GM18517 (cell line): ENCODE results near the gene TMEM132E.

Experiments used
- ATAC-seq: cut with Tn5 transposase; IDR thresholded peaks from one replicate; pipeline ENCODE4 v1.9.1; 2021; ENCODE audit warnings: mild to moderate bottlenecking, moderate library complexity; ENCODE audit not compliant: unreplicated experiment

Gene TMEM132E

GRCh38 chr17:34633760-34634159 lies 54.4 kb downstream of the TMEM132E start:
- no peak for ATAC-seq

DNA sequence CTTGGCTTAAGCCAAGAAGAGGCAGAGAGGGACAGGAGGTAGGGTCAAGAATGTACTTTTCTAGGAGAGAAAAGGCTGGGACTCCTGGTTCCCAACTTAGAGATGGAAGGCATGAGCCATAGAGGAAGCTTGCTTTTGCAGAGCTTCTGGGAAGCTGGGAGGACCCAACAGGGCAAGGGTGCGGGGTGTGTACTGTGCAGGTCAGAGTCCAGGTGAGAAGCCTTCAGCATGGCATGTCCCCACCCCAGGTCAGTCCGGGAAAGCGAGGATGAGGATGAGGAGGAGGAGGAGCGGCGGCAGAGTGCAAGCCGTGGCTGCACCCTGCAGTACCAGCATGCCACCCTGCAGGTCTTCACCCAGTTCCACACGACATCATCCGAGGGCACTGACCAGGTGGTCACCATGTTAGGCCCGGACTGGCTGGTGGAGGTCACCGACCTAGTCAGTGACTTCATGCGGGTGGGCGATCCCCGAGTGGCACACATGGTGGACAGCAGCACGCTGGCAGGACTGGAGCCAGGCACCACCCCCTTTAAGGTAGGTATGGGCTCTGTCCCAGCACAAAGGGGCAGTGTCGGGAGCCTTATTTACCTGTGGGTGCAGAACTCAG lies 55.3 kb downstream of the TMEM132E start:
- no peak for ATAC-seq

DNA sequence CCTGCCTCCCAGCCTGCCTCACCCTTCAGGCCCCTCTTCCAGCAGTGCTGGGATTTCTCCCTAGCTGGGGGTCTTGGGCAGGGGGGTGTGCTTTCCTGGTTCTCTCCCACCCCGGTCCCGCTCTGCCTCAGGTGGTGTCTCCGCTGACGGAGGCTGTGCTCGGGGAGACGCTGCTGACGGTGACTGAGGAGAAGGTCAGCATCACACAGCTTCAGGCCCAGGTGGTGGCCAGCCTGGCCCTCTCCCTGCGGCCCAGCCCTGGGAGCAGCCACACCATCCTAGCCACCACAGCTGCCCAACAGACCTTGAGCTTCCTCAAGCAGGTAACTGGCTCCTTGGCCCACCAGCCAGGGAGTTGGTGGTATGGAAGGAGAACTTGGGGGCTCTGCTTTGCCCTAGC lies 56.5 kb downstream of the TMEM132E start:
- ATAC-seq = no peak

- ATAC-seq = no peak
These were observed 57.7 kb downstream of the TMEM132E start for GRCh38 chr17:34637041-34637547.

- no peak for ATAC-seq
These were observed 58.5 kb downstream of the TMEM132E start for GRCh38 chr17:34637548-34638525.

GRCh38 chr17:34638526-34639260 lies 59.3 kb downstream of the TMEM132E start:
- no peak for ATAC-seq

- ATAC-seq = no peak
These were observed 60.5 kb downstream of the TMEM132E start for GRCh38 chr17:34639706-34640425.

DNA sequence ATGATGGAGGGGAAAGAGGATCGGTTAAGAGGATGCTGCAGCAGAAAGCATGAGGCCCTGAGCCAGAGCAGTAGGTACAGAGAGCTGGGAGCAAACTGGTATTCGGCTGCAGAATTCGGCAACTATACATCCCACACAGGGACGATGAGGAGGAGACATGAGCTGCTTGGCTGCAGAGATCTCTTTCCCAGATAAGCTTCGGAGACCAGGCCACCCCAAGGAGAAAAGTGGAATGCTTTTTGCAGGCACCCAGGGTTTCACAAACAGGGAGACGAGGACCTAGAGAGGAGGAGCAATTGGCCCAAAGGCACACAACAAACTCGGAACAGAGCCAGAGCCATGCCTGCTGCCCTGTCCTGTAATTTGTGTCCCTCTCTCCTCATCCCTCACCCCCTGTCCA lies 62.0 kb downstream of the TMEM132E start:
- ATAC-seq = no peak

GRCh38 chr17:34644941-34645550 lies 65.7 kb downstream of the TMEM132E start:
- ATAC-seq = no peak

- ATAC-seq = no peak
These were observed 66.2 kb downstream of the TMEM132E start for GRCh38 chr17:34645594-34645993.

DNA sequence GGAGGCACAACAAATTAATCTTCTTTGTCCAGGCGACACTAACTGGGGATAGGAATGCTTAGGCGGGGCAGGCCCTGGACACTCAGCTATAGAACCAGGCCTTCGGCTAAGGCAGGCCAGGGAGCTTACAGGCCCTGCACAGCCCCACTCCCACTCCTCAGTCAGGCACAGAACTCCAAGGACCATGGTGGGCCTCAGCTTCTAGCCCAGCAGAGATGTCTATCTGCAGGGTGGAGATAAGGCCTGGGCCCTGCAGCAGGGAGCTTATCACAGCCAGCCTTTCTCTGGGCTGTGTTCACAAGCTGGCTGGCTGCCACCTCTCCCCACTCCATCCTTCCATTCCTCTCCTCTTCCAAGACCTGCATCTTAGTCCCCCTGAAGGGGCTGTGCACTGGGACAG lies 68.1 kb downstream of the TMEM132E start:
- ATAC-seq = no peak

DNA sequence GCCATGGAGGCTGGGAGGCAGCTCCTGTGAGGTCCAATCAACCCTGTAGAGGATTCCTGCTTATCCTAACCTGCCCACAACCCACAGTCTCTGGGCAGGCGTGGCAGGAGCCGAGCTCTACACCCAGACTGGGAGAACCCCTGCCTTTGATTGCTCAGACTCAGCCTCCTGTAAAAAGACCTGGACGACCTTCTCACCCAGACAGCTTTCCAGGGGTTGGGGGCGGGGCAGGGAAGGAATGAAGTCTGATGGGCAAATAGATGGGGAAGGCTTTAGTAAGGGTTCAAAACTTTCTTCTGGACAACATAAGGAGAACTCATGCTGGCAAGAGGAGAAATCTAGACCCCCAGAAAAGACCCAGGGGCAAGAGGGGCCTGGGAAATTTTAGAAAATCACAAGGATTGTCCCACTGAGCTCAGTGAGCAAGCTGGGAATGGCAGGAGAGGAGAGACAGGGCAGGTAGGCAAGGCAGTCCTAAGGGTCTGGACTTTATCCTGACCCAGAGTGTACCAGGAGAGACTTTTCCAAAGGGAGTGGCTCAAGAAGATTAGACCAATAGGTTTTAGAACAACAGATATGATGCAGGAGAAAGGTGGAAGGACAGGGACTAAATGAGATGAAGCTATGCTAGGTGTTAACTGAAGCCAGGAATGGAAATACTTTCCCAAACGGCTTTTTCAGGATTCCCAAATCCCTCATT lies 70.8 kb downstream of the TMEM132E start:
- ATAC-seq = no peak

DNA sequence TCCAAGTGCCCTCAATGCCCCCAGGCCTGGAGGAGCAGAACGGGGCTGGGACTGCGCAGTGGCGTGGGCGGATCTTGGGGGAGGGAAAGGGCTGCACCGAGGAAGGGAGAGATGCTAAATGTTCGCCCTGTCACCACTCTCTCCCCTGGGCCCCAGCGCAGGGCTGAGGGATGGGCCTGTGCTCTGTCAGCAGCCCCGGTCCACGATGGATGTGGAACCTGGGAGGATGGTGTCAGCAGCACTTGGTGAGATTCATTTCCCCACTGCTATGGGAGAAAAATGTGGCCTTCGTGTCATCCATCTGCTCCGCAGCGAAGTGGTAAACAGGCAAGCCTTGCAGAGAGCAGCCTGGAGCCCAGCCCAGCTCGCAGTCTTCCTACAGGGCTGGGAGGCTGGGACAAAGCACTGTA lies 72.0 kb downstream of the TMEM132E start:
- no peak for ATAC-seq

DNA sequence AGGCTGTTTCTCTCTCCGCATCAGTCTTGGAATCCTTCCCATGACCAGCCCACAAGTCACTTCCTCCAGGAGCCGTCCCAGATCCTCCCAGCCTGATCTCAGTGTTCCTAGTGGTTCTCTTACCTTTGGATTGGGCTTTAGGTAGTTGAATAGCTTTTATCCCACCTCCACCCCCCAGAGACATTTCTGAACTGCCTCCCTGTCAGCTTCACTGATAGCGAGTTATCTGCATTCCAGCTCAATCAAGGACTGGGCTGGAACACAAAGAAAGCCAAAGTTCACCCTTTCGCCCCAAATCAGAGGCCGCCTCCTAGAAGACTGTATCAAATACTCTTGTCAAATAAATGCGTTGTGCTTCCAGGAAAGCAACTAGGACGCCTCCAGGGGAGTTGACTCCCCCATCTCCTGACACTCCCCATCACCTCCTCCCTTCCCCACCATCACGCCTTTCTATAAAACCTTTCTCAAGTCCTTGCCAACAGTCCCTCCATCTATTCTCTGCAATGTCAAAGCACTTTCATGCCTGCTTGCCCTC lies 72.7 kb downstream of the TMEM132E start:
- ATAC-seq = no peak

- no peak for ATAC-seq
These were observed 74.1 kb downstream of the TMEM132E start for GRCh38 chr17:34653511-34653910.

GRCh38 chr17:34654276-34654880 lies 75.0 kb downstream of the TMEM132E start:
- ATAC-seq = no peak

- no peak for ATAC-seq
These were observed 75.5 kb downstream of the TMEM132E start for GRCh38 chr17:34654881-34655276.

GRCh38 chr17:34656801-34657200 lies 77.4 kb downstream of the TMEM132E start:
- ATAC-seq = no peak
